WTC11 (cell line): Measurements from ENCODE around the gene ZFP82.

Source experiments
- IRF2 ChIP-seq: sonication (generic); formaldehyde crosslinking; IDR thresholded peaks from 2 replicates; pipeline ENCODE4 v1.8.0; 2022; ENCODE audit warnings: low read depth, missing genetic modification reagents, borderline replicate concordance
- TF ChIP-seq, protein P1 (sequence below): fragments of 200-600 bp; IDR thresholded peaks from 2 replicates; pipeline ENCODE4 v1.8.0; 2022; ENCODE audit warnings: antibody characterized with exemption
- TF ChIP-seq, protein P2 (sequence below): fragments of 250-450 bp; sonication (Bioruptor Pico); IDR thresholded peaks from 2 replicates; pipeline ENCODE4 v1.8.0; 2021; ENCODE audit warnings: mild to moderate bottlenecking
- TF ChIP-seq, protein P3 (sequence below): sonication (generic); formaldehyde crosslinking; IDR thresholded peaks from 2 replicates; pipeline ENCODE4 v1.8.1; 2022; ENCODE audit warnings: missing genetic modification reagents, borderline replicate concordance
- TF ChIP-seq, protein P4 (sequence below): sonication (generic); formaldehyde crosslinking; conservative IDR thresholded peaks from 2 replicates; pipeline ENCODE4 v1.8.1; 2022; ENCODE audit warnings: mild to moderate bottlenecking, missing genetic modification reagents
- TF ChIP-seq, protein P5 (sequence below): sonication (generic); formaldehyde crosslinking; IDR thresholded peaks from 2 replicates; pipeline ENCODE4 v1.8.0; 2022; ENCODE audit warnings: mild to moderate bottlenecking, missing genetic modification reagents

DNA sequence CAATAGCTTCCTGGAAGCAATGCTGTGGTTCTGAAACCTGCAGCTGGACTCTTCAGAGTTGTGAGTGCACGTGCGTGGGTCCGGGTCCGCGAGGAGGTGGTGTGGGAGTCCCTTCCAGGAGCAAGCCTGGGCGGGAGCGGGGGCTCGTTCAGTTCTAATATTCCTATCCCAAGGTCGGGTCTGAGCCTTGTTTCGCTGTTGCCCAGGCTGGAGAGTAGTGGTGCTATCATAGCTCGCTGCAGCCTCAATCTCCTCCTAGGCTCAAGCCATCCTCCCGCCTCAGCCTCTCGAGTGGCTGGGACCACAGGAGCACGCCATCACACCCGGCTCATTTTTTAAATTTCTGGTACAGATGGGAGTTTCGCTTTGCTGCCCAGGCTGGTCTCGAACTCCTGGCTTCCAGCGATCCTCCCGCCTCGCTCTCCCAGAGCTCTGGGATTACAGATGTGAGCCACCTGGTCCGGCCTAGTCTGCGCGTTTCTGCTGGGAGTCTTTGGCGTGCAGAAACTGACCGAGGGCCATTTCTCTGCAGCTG, 625 bp downstream of the ZFP82 start:
- TF ChIP-seq, protein P1, sequence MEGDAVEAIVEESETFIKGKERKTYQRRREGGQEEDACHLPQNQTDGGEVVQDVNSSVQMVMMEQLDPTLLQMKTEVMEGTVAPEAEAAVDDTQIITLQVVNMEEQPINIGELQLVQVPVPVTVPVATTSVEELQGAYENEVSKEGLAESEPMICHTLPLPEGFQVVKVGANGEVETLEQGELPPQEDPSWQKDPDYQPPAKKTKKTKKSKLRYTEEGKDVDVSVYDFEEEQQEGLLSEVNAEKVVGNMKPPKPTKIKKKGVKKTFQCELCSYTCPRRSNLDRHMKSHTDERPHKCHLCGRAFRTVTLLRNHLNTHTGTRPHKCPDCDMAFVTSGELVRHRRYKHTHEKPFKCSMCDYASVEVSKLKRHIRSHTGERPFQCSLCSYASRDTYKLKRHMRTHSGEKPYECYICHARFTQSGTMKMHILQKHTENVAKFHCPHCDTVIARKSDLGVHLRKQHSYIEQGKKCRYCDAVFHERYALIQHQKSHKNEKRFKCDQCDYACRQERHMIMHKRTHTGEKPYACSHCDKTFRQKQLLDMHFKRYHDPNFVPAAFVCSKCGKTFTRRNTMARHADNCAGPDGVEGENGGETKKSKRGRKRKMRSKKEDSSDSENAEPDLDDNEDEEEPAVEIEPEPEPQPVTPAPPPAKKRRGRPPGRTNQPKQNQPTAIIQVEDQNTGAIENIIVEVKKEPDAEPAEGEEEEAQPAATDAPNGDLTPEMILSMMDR: no peak
- TF ChIP-seq IRF2 (CRISPR knock-in tag): no peak
- TF ChIP-seq, protein P2, sequence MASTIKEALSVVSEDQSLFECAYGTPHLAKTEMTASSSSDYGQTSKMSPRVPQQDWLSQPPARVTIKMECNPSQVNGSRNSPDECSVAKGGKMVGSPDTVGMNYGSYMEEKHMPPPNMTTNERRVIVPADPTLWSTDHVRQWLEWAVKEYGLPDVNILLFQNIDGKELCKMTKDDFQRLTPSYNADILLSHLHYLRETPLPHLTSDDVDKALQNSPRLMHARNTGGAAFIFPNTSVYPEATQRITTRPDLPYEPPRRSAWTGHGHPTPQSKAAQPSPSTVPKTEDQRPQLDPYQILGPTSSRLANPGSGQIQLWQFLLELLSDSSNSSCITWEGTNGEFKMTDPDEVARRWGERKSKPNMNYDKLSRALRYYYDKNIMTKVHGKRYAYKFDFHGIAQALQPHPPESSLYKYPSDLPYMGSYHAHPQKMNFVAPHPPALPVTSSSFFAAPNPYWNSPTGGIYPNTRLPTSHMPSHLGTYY (CRISPR knock-in tag): no peak
- TF ChIP-seq, protein P3, sequence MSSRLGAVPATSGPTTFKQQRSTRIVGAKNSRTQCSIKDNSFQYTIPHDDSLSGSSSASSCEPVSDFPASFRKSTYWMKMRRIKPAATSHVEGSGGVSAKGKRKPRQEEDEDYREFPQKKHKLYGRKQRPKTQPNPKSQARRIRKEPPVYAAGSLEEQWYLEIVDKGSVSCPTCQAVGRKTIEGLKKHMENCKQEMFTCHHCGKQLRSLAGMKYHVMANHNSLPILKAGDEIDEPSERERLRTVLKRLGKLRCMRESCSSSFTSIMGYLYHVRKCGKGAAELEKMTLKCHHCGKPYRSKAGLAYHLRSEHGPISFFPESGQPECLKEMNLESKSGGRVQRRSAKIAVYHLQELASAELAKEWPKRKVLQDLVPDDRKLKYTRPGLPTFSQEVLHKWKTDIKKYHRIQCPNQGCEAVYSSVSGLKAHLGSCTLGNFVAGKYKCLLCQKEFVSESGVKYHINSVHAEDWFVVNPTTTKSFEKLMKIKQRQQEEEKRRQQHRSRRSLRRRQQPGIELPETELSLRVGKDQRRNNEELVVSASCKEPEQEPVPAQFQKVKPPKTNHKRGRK (CRISPR knock-in tag): no peak
- TF ChIP-seq, protein P4, sequence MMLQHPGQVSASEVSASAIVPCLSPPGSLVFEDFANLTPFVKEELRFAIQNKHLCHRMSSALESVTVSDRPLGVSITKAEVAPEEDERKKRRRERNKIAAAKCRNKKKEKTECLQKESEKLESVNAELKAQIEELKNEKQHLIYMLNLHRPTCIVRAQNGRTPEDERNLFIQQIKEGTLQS (CRISPR knock-in tag): no peak
- TF ChIP-seq, protein P5, sequence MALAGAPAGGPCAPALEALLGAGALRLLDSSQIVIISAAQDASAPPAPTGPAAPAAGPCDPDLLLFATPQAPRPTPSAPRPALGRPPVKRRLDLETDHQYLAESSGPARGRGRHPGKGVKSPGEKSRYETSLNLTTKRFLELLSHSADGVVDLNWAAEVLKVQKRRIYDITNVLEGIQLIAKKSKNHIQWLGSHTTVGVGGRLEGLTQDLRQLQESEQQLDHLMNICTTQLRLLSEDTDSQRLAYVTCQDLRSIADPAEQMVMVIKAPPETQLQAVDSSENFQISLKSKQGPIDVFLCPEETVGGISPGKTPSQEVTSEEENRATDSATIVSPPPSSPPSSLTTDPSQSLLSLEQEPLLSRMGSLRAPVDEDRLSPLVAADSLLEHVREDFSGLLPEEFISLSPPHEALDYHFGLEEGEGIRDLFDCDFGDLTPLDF: no peak
